IPS-20b (cell line): ENCODE data around the gene AGAP1.

Source experiments
- H3K27ac ChIP-seq: one replicate; pipeline ENCODE4 v1.5.1; 2013; ENCODE audit warnings: low read length
- H3K27me3 ChIP-seq: 2 replicates; pipeline ENCODE4 v1.6.1; 2013; ENCODE audit warnings: mild to moderate bottlenecking, low read length, inconsistent platforms; ENCODE audit not compliant: insufficient read depth
- H3K36me3 ChIP-seq: 2 replicates; pipeline ENCODE4 v1.6.1; 2013; ENCODE audit warnings: low read depth, mild to moderate bottlenecking, inconsistent platforms, low read length, moderate library complexity; ENCODE audit not compliant: insufficient read depth
- H3K4me1 ChIP-seq: 2 replicates; pipeline ENCODE4 v1.6.1; 2013; ENCODE audit warnings: mild to moderate bottlenecking, control low read depth, inconsistent platforms, low read length, moderate library complexity; ENCODE audit not compliant: insufficient read depth
- H3K4me3 ChIP-seq: 2 replicates; pipeline ENCODE4 v1.5.1; 2013; ENCODE audit warnings: mild to moderate bottlenecking, low read length, inconsistent platforms
- H3K9ac ChIP-seq: 2 replicates; pipeline ENCODE4 v1.6.1; 2013; ENCODE audit warnings: low read depth, mild to moderate bottlenecking, inconsistent platforms, low read length, moderate library complexity
- H3K9me3 ChIP-seq: 2 replicates; pipeline ENCODE4 v1.6.1; 2013; ENCODE audit warnings: mild to moderate bottlenecking, low read depth, low read length, inconsistent platforms; ENCODE audit not compliant: insufficient read depth

The AGAP1 gene

DNA sequence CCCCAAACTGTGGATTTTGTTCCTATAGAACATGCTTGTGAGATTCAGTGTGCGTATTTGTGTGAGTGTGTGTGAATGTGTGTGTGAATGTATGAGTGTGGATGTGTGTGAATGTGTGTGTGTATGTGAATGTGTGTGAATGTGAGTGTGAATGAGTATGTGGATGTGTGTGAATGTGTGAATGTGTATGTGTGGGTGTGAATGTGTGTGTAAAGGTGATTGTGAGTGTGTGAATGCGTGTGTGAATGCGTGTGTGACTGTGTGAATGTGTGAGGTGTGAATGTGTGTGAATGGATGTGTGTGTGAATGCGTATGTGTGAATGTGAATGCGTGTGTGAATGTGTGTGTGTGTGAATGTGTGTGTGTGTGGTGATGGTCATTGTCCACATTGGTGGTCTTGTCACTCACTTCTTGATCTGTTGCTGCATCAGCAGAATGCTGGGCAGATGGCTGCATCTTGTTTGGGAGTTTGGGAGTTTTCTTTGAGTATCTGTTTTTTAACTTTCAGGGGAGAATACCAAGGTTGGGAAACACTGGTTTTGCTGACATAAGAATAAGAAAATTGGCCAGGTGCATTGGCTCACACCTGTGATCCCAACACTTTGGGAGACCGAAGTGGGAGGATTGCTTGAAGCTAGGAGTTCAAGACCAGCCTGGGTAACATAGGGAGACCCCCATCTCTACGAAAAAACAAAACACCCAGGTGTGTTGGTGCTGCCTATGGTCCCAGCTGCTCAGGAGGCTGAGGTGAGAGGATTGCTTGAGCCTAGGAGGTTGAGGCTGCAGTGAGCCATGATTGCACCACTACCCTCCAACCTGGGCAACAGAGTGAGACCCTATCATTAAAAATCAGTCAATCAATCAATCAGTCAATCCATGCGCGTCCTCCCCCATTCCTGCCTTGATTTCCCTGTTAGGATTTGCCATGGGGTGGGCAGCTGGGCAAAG is 18.2 kb downstream of the AGAP1 start:
- peaks cover 17% of the 10 kb centered on the region for H3K4me1 ChIP-seq
- no peak overlapping the region for H3K9ac ChIP-seq
- H3K27ac ChIP-seq = no peak overlapping the region
- no peak overlapping the region for H3K4me3 ChIP-seq
- no peaks in the 10 kb centered on the region for H3K27me3 ChIP-seq
- H3K9me3 ChIP-seq = no peaks in the 10 kb centered on the region
- no peaks in the 10 kb centered on the region; the same call in 1 of the 2 replicates for H3K36me3 ChIP-seq

DNA sequence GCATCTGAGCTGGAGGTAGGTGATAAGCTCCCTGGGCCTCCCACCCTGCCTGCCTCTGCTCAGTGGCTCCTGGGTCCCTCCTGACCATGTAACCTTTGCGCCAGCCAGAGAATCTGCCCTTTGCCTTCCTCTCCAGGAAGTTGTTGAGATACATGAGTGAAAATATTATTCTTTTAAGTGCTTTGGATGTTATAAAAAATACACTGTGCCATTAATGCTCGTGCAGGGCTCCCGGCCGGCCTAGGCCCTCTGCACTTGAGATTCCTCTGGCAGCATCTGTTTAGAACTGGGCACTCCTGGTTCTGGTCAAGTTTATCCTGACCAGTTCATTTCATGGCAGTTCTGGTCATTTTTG is 18.8 kb downstream of the AGAP1 start:
- Histone ChIP-seq H3K9ac (no peak overlapping the region), H3K9me3 (no peaks in the 10 kb centered on the region), H3K4me1 (peaks cover 17% of the 10 kb centered on the region), H3K27ac (no peak overlapping the region), H3K27me3 (no peaks in the 10 kb centered on the region), H3K4me3 (no peak overlapping the region), H3K36me3 (no peaks in the 10 kb centered on the region; the same call in 1 of the 2 replicates)

DNA sequence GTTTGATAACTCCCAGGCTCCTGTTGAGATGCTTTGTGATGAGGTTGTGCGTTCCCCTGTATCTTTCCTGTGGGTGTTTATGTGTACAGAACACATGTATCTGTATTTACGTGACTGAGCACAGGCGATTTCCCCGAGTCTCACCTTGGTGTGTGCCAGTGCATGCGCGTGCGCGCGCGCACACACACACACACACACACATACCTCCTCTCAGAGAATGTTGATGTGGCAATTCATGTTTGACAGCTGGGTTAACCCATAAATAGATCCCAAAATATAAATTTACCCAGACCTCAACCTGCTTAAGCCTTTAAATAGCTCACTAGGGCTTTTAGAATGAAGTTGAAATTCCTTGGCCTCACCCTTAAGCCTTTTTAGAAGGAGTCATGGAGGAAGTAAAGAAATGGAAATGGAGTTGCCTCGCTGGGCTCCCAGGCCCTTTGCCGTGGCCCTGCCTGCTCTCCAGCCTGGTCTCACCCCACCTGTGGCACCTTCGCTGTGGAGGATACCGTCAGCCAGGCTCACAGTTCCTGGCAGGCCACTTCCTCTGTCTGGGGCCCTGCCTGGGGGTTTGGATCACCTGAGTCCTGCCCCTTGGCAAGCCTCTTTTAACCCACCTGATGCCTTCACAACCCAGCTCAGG is 20.3 kb downstream of the AGAP1 start:
- Histone ChIP-seq H3K27me3 (no peaks in the 10 kb centered on the region), H3K27ac (no peak overlapping the region), H3K36me3 (no peaks in the 10 kb centered on the region; the same call in 1 of the 2 replicates), H3K4me3 (no peak overlapping the region), H3K4me1 (peaks cover 17% of the 10 kb centered on the region), H3K9me3 (no peaks in the 10 kb centered on the region), H3K9ac (no peak overlapping the region)

DNA sequence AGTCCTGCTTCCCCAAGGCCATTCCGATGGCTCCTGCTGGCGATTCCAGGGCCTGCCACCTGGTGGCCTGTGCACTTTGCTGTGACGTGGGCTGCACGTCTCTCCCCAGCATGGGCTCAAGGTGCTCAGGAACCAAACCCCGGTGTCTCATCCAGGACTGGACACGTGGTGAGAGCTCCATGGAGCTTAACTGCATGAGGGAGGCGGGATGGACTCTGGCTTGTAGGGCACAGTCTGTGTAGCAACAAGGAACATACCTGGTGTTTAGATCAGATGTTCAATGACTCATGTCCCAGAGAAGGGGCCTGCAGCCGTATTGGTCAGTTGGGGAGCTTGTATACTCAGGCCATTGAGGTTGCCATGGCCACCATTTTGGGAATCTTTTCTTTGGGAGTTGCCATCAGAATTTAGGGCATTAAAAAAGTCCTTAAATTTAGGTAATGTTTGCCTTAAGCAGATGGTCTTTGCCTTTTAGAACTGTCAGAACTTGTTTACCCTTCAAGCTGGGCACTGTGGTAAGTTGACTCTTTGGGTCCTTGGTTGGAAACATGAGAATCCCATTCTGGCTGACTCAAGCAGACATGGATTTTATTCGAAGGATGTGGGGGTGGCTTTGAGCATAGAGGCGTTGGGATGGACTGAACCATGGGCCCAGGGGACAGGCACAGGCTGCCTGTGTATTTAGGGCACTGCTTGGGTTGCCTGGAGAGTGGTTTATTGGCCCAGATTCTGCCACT is 21.0 kb downstream of the AGAP1 start:
- peaks cover 17% of the 10 kb centered on the region for H3K4me1 ChIP-seq
- no peaks in the 10 kb centered on the region for H3K9me3 ChIP-seq

DNA sequence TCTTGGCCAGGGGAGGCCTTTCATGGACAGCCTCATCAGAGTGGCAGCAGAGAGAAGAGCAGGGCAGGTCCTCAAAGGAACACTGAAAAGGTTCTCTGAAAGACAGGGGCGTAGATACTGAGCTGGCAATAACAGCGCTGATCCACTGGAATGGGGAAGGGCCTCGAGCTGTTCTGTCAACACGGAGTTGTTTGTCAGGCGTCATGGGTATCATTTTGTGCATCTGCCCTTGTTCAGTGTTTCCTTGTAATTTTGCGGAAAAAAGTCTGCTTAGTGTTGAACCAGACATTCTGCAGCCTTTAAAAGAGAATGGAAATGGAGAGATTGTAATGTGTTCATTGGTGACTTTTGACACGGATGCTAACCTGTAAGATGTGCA is 21.5 kb downstream of the AGAP1 start:
- H3K9me3 ChIP-seq = no peaks in the 10 kb centered on the region
- H3K27ac ChIP-seq = no peak overlapping the region
- peaks cover 17% of the 10 kb centered on the region for H3K4me1 ChIP-seq
- no peaks in the 10 kb centered on the region for H3K27me3 ChIP-seq
- H3K36me3 ChIP-seq = no peaks in the 10 kb centered on the region; the same call in 1 of the 2 replicates
- H3K9ac ChIP-seq = no peak overlapping the region
- H3K4me3 ChIP-seq = no peak overlapping the region

More for the DNA sequence above, 21.0 kb downstream of the AGAP1 start:
- no peak overlapping the region for H3K9ac ChIP-seq
- H3K27me3 ChIP-seq = no peaks in the 10 kb centered on the region
- H3K36me3 ChIP-seq = no peaks in the 10 kb centered on the region; the same call in 1 of the 2 replicates
- no peak overlapping the region for H3K4me3 ChIP-seq
- H3K27ac ChIP-seq = peak overlapping the region; percentile 2

DNA sequence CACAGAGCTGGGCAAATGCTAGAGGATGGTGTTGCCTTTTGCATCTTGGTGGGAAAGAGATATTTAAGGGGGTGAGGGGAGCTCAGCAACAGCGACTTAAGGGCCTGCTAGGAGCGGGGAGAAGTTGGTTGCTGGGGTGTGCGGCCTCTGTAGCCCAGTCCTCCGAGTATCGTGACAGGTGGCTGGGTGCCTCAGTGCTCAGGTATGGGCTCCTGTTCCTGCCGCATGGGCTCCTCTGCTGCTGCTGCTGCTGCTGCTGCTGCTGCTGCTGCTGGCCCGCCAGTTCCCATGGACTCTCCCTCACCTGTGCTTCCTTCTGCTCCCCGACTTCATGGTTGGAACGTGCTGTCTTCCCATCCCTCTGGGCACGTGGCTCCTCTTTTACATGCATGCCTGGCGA is 22.0 kb downstream of the AGAP1 start:
- Histone ChIP-seq H3K27ac (no peak overlapping the region), H3K4me1 (peaks cover 17% of the 10 kb centered on the region), H3K36me3 (no peaks in the 10 kb centered on the region; the same call in 1 of the 2 replicates), H3K27me3 (no peaks in the 10 kb centered on the region), H3K4me3 (no peak overlapping the region), H3K9ac (no peak overlapping the region), H3K9me3 (no peaks in the 10 kb centered on the region)

DNA sequence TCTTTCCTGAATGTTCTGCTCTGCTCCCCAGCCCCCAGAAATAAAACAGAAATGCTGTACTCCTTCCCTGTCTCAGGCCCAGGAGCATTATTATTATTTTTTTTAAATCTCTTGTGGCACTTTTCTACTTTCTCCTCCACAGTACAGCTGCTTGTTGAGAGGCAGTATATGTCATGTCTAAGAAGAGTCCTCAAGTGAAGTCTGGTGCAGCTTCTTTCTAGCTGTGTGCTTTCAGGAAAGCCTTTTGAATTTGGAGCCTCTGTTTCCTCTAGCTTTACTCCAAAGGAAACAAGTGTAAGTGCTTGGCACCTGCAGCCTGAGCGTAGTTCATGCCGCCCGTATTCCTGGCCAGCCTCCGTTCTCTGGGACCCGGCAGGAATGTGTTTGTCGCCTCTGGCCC is 22.4 kb downstream of the AGAP1 start:
- H3K9ac ChIP-seq = no peak overlapping the region

DNA sequence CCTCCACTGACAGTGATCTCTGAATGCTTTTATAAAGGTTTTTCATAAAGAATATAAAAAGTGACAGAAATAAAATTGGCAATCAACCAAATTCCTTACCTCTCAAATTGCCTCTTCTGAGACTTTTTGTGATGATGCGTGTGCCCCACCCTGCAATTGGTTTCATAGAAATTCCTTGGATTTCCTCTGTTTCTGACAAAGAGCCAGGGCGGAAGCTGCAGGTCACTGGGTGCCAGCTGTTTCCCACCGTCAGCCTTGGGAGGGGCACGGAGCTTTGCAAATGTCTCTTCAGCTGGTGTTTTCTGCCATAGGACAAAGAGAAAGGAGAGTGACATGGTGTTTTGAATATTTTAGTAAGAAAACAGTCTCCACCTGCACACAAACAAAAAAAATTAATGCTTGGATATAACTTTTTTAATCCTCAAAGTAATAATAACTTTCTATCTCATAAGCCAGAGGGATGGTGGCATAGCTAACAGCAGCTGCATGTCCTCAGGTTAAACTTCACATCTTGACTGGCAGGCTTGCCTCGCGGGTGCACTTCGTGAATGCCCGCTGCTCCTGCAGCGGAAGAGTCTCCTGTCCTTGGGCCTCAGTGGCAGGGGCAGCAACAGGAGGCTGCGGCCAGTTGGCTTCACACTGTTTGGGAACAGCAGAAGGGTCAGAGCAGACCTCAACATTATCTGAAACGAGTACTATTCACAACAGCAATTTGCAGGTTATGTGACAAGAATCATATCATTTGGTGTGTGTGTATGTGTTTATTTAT is 24.7 kb downstream of the AGAP1 start:
- H3K4me1 ChIP-seq = peaks cover 10% of the 10 kb centered on the region
- no peaks in the 10 kb centered on the region for H3K9me3 ChIP-seq
- H3K36me3 ChIP-seq = no peaks in the 10 kb centered on the region; the same call in 1 of the 2 replicates
- H3K27ac ChIP-seq = no peak overlapping the region
- H3K9ac ChIP-seq = no peak overlapping the region
- H3K4me3 ChIP-seq = no peak overlapping the region
- no peaks in the 10 kb centered on the region for H3K27me3 ChIP-seq

More for the DNA sequence above, 22.4 kb downstream of the AGAP1 start:
- no peaks in the 10 kb centered on the region for H3K27me3 ChIP-seq
- H3K36me3 ChIP-seq = no peaks in the 10 kb centered on the region; the same call in 1 of the 2 replicates
- H3K9me3 ChIP-seq = no peaks in the 10 kb centered on the region
- no peak overlapping the region for H3K27ac ChIP-seq
- no peak overlapping the region for H3K4me3 ChIP-seq
- H3K4me1 ChIP-seq = peaks cover 14% of the 10 kb centered on the region

DNA sequence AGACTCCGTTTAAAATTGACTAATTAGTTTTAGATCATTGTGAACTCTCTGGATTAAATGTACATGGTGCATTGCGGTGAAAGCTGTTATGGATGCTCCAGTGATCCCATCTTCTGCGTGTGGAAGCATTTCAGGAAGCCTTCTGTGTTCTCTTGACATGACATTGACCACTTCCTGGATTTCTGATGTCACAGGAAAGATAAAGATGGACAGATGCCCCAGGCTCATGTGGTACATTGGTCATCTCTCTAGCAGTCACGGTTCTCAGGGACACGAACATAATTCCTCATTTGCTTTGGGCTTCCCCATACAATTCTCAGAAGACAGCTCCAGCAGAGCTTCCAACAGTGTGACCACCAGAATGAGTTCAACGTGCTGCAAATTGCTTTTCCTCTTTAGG is 26.9 kb downstream of the AGAP1 start:
- H3K9me3 ChIP-seq = no peaks in the 10 kb centered on the region
- no peak overlapping the region for H3K9ac ChIP-seq
- peaks cover 4% of the 10 kb centered on the region; the same call in 1 of the 2 replicates for H3K4me1 ChIP-seq
- H3K27ac ChIP-seq = no peak overlapping the region
- no peaks in the 10 kb centered on the region; the same call in 1 of the 2 replicates for H3K36me3 ChIP-seq
- H3K4me3 ChIP-seq = no peak overlapping the region
- H3K27me3 ChIP-seq = no peaks in the 10 kb centered on the region

DNA sequence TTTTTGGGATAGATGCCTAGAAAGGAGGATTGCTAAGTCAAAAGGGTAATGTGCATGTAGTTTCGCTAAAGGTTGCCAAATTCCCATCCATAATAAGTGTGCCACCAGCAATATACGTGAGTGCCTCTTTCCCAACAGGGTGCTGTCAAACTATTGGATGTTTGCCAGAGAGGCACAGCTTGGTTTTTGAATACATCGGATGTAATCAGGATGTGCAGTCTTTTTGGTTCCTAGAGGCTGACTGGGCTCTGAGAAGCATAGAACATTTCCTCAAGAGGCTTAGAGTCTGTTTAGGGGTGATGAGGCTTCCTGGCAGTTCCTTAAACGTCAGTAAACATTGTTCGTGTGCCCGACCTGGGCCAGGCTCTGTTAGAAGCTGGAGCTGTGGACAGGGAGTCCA is 28.0 kb downstream of the AGAP1 start:
- Histone ChIP-seq H3K27ac (no peak overlapping the region), H3K9me3 (no peaks in the 10 kb centered on the region), H3K9ac (no peak overlapping the region)

DNA sequence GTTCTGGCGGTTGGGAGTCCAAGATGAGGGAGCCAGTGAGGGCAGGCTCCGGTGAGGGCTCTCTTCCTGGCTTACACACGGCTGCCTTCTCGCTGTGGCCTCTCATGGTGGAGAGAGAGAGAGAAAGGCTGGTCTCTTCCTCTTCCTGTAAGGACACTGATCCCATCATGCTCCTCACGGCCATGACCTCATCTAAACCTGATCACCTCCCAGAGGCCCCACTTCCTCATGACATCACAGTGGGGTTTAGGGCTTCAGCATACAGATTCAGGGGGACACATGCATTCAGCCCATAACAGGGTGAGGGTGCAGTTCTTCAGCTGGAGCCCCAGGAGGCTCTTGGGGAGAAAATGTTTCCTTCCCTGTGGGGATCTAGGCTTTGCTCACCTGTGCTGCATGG is 29.2 kb downstream of the AGAP1 start:
- Histone ChIP-seq H3K36me3 (no peaks in the 10 kb centered on the region), H3K27ac (no peak overlapping the region), H3K4me3 (no peak overlapping the region), H3K27me3 (no peaks in the 10 kb centered on the region), H3K4me1 (peaks cover 15% of the 10 kb centered on the region), H3K9ac (no peak overlapping the region), H3K9me3 (no peaks in the 10 kb centered on the region)

More for the DNA sequence above, 28.0 kb downstream of the AGAP1 start:
- no peaks in the 10 kb centered on the region for H3K36me3 ChIP-seq
- no peaks in the 10 kb centered on the region for H3K27me3 ChIP-seq
- H3K4me3 ChIP-seq = no peak overlapping the region
- H3K4me1 ChIP-seq = peaks cover 5% of the 10 kb centered on the region; the same call in 1 of the 2 replicates
